DND-41 (cell line): ENCODE data around the gene TFF2.

Experiments used
- ATAC-seq: fragments of 200-7000 bp; cut with Tn5 transposase; 3 replicates; pipeline ENCODE4 v1.9.1; 2021; ENCODE audit warnings: low read depth; ENCODE audit not compliant: insufficient read depth
- DNase-seq: peaks from one replicate; pipeline ENCODE4 v3.0.0-alpha.2; 2020
- H2AFZ ChIP-seq: 2 replicates; pipeline ENCODE4 v1.6.0; 2012; ENCODE audit warnings: low read depth, low read length
- H3K27ac ChIP-seq: 2 replicates; pipeline ENCODE4 v1.5.1; 2012; ENCODE audit warnings: low read length, inconsistent platforms
- H3K27me3 ChIP-seq: fragments of 200-600 bp; sonication (generic); 2 replicates; pipeline ENCODE4 v1.6.0; 2012; ENCODE audit warnings: low read length, mild to moderate bottlenecking, inconsistent platforms; ENCODE audit not compliant: insufficient read depth, poor library complexity
- H3K36me3 ChIP-seq: 2 replicates; pipeline ENCODE4 v1.5.1; 2012; ENCODE audit warnings: low read length, inconsistent platforms; ENCODE audit not compliant: insufficient read depth
- H3K4me1 ChIP-seq: 2 replicates; pipeline ENCODE4 v1.5.1; 2012; ENCODE audit warnings: mild to moderate bottlenecking, low read length; ENCODE audit not compliant: insufficient read depth
- H3K4me2 ChIP-seq: 2 replicates; pipeline ENCODE4 v1.6.0; 2012; ENCODE audit warnings: mild to moderate bottlenecking, moderate library complexity, low read length, inconsistent platforms; ENCODE audit not compliant: insufficient read depth
- H3K4me3 ChIP-seq, 2 experiments: fragments of 200-600 bp in 1 of 2; shearing (Covaris generic) in 1 of 2; 2 replicates each; pipeline ENCODE4 v1.5.1; 2012 to 2016; ENCODE audit warnings: inconsistent platforms in 2 of 2, low read length in 2 of 2, mild to moderate bottlenecking in 2 of 2, low read depth in 1 of 2, moderate library complexity in 1 of 2
- H3K79me2 ChIP-seq: 2 replicates; pipeline ENCODE4 v1.6.0; 2012; ENCODE audit warnings: low read length, inconsistent platforms; ENCODE audit not compliant: insufficient read depth
- H3K9ac ChIP-seq: 2 replicates; pipeline ENCODE4 v1.6.0; 2012; ENCODE audit warnings: low read depth, mild to moderate bottlenecking, inconsistent platforms, low read length, moderate library complexity
- H3K9me3 ChIP-seq: 2 replicates; pipeline ENCODE4 v1.5.1; 2012; ENCODE audit warnings: low read length, moderate library complexity, mild to moderate bottlenecking, inconsistent platforms; ENCODE audit not compliant: insufficient read depth, severe bottlenecking
- H4K20me1 ChIP-seq: 2 replicates; pipeline ENCODE4 v1.6.0; 2012; ENCODE audit warnings: low read length; ENCODE audit not compliant: insufficient read depth
- EZH2 ChIP-seq: IDR thresholded peaks from 3 replicates; pipeline ENCODE4 v1.6.1; 2012; ENCODE audit warnings: borderline replicate concordance, low read depth, mild to moderate bottlenecking, moderate library complexity, low read length, inconsistent platforms; ENCODE audit not compliant: severe bottlenecking
- TF ChIP-seq, protein P1 (sequence below): IDR thresholded peaks from 2 replicates; pipeline ENCODE4 v1.5.1; 2012; ENCODE audit warnings: borderline replicate concordance, low read length, moderate library complexity, mild to moderate bottlenecking; ENCODE audit not compliant: poor library complexity, severe bottlenecking; ENCODE audit errors: extremely low read depth

The TFF2 gene

DNA sequence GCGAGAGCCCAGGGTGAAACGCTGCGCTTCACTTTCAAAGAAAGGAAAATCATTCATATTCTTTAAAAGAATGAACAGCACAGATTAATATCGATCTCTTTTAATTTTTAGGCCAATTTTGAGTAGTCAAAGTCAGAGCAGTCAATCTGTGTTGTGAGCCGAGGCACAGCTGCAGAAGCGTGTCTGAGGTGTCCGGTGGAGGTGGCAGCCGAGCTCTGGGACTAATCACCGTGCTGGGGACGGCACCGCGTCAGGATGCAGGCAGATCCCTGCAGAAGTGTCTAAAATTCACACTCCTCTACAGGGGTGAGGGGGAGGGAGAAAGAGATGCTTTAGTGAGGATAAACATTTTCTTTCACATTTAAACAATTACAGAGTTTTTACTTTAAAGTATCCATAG is 11.4 kb upstream of the TFF2 start:
- no peaks in the 10 kb centered on the region for H3K79me2 ChIP-seq
- H3K27me3 ChIP-seq: no peaks in the 10 kb centered on the region
- no peak overlapping the region for H2AFZ ChIP-seq
- H3K27ac ChIP-seq: no peak overlapping the region
- no peak for DNase-seq
- no peaks in the 10 kb centered on the region for H3K9me3 ChIP-seq
- no peaks in the 10 kb centered on the region for H3K36me3 ChIP-seq
- H3K9ac ChIP-seq: no peak overlapping the region
- no peak overlapping the region for H3K4me2 ChIP-seq
- TF ChIP-seq EZH2: no peak
- TF ChIP-seq, protein P1, sequence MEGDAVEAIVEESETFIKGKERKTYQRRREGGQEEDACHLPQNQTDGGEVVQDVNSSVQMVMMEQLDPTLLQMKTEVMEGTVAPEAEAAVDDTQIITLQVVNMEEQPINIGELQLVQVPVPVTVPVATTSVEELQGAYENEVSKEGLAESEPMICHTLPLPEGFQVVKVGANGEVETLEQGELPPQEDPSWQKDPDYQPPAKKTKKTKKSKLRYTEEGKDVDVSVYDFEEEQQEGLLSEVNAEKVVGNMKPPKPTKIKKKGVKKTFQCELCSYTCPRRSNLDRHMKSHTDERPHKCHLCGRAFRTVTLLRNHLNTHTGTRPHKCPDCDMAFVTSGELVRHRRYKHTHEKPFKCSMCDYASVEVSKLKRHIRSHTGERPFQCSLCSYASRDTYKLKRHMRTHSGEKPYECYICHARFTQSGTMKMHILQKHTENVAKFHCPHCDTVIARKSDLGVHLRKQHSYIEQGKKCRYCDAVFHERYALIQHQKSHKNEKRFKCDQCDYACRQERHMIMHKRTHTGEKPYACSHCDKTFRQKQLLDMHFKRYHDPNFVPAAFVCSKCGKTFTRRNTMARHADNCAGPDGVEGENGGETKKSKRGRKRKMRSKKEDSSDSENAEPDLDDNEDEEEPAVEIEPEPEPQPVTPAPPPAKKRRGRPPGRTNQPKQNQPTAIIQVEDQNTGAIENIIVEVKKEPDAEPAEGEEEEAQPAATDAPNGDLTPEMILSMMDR: no peak
- no peak for ATAC-seq
- H3K4me1 ChIP-seq: no peaks in the 10 kb centered on the region
- H4K20me1 ChIP-seq: no peaks in the 10 kb centered on the region
- H3K4me3 ChIP-seq: no peak overlapping the region

DNA sequence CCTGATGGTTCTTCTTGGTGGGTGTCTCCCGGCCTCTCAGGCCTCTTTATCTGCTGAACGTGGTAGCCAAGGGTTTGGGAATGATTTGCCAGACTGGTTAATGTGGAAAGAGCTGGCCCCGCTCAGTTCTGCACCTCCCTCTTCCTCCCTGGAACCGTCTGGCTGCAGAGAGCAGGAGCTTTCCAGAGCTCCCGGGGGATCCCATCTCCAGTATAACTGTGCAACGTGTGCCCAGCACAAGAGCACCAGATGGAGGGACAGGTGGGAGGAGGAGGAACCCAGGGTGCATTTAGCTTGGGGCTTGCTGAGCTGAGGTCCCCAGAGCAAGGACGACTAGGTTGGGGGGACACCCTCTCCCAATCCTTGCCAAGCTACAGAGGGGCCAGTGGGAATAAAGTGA is 10.5 kb upstream of the TFF2 start:
- Histone ChIP-seq H3K27ac (no peak overlapping the region), H2AFZ (no peak overlapping the region), H3K36me3 (no peaks in the 10 kb centered on the region), H3K9me3 (no peaks in the 10 kb centered on the region), H3K4me1 (no peaks in the 10 kb centered on the region), H4K20me1 (no peaks in the 10 kb centered on the region), H3K4me2 (no peak overlapping the region), H3K27me3 (no peaks in the 10 kb centered on the region), H3K4me3 (no peak overlapping the region), H3K79me2 (no peaks in the 10 kb centered on the region), H3K9ac (no peak overlapping the region)
- ATAC-seq (no peak), DNase-seq (no peak)
- TF ChIP-seq, protein P1: no peak
- no peak for TF ChIP-seq EZH2

DNA sequence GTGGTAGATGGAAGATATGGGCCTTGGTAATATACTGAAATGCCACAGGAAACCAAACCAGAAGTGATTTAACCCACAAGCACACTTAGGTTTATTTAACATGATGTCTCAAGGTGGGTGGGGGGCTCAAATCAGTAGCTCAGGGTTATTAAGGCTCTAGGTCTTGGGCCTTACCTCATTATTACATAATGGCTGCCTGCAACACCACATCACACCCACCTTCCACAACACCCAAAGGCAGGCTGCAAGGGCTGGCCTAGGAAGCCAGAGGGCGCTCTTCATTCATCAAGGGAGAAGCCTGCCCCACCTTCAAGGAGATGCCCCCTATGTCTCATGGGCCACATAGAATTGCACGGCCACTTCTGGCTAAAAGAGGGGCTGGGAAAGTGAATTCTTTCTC is 9.5 kb upstream of the TFF2 start:
- peak; percentile 38 for DNase-seq
- H3K36me3 ChIP-seq: no peaks in the 10 kb centered on the region
- no peak overlapping the region for H3K27ac ChIP-seq
- H3K9me3 ChIP-seq: peaks cover 4% of the 10 kb centered on the region
- no peaks in the 10 kb centered on the region for H3K79me2 ChIP-seq
- H2AFZ ChIP-seq: no peak overlapping the region
- H3K27me3 ChIP-seq: no peaks in the 10 kb centered on the region
- no peaks in the 10 kb centered on the region for H4K20me1 ChIP-seq
- peak; percentile 61 for ATAC-seq
- H3K9ac ChIP-seq: no peak overlapping the region
- H3K4me2 ChIP-seq: no peak overlapping the region
- no peaks in the 10 kb centered on the region for H3K4me1 ChIP-seq
- H3K4me3 ChIP-seq: no peak overlapping the region
- TF ChIP-seq, protein P1: peak; percentile 65
- no peak for TF ChIP-seq EZH2

DNA sequence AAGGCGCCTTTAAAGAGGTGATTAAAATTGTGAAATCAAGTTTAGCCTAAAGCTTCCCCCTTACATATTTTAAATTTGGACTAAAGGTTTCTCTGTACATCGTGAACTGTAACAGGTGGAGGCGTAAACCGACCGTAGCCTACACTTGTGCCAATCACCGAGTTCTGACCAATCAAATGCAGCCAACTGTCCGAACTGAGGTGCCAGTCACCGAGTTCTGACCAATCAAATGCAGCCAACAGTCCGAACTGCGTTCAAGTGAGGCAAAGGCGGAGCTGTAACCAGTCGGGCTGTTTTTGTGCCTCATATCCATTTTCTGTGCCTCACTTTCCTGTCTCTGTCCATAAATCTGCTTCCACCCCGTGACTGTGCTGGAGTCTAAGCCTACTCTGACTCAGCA is 8.1 kb upstream of the TFF2 start:
- H3K79me2 ChIP-seq: no peaks in the 10 kb centered on the region
- no peak overlapping the region for H3K27ac ChIP-seq
- H3K4me3 ChIP-seq: no peak overlapping the region
- no peak for ATAC-seq
- no peaks in the 10 kb centered on the region for H3K27me3 ChIP-seq
- no peak overlapping the region for H2AFZ ChIP-seq
- peaks cover 4% of the 10 kb centered on the region for H3K9me3 ChIP-seq
- DNase-seq: no peak
- H4K20me1 ChIP-seq: no peaks in the 10 kb centered on the region
- H3K4me1 ChIP-seq: no peaks in the 10 kb centered on the region
- TF ChIP-seq, protein P1: no peak
- no peak for TF ChIP-seq EZH2
- H3K9ac ChIP-seq: no peak overlapping the region
- no peak overlapping the region for H3K4me2 ChIP-seq
- H3K36me3 ChIP-seq: no peaks in the 10 kb centered on the region
